Tibial artery (tissue), 4 donors: ENCODE data around the gene SORCS1.

ENCODE experiments used
- DNase-seq, 2 donors: peaks; one replicate each; pipeline ENCODE4 v3.0.0-alpha.2; 2019
- H3K27ac ChIP-seq, 2 donors: fragments of 200-600 bp; sonication (generic) in 1 of 2; 1 replicate in 1 of 2; 2 replicates in 1 of 2; pipeline ENCODE4 v1.5.1; 2018 to 2019; ENCODE audit warnings: mild to moderate bottlenecking in 1 of 2
- H3K27me3 ChIP-seq, 2 donors: fragments of 200-600 bp; sonication (generic) in 1 of 2; one replicate each; pipeline versions ENCODE4 v1.5.1 to v1.6.0; 2016 to 2019
- H3K36me3 ChIP-seq, 3 donors: fragments of 200-600 bp; sonication (generic) in 2 of 3; one replicate each; pipeline ENCODE4 v1.5.1; 2016 to 2019; ENCODE audit warnings: mild to moderate bottlenecking in 2 of 3
- H3K4me1 ChIP-seq, 4 donors: fragments of 200-600 bp; sonication (generic) in 2 of 4; 1 replicate in 3 of 4; 2 replicates in 1 of 4; pipeline ENCODE4 v1.5.1; 2016 to 2019
- H3K4me3 ChIP-seq, 2 donors: fragments of 200-600 bp; sonication (generic) in 1 of 2; 1 replicate in 1 of 2; 2 replicates in 1 of 2; pipeline ENCODE4 v1.5.1; 2018 to 2019; ENCODE audit warnings: mild to moderate bottlenecking in 2 of 2
- H3K9me3 ChIP-seq, 3 donors: fragments of 200-600 bp; sonication (generic) in 1 of 3; one replicate each; pipeline ENCODE4 v1.5.1; 2016 to 2019
- intact Hi-C: fragments of 100-400 bp; cut with DNase I; formaldehyde crosslinking; loops from one replicate; pipeline ENCODE4 v1.15.0; 2023; ENCODE audit warnings: low total_unique reads
- TF ChIP-seq, protein P1 (sequence below), 2 experiments: fragments of 200-600 bp in 1 of 2; fragments of 450-650 bp in 1 of 2; IDR thresholded peaks; one replicate each; pipeline ENCODE4 v1.5.1; 2017 to 2019; ENCODE audit warnings: antibody characterized with exemption in 2 of 2, mild to moderate bottlenecking in 1 of 2, moderate library complexity in 1 of 2

The SORCS1 gene

DNA sequence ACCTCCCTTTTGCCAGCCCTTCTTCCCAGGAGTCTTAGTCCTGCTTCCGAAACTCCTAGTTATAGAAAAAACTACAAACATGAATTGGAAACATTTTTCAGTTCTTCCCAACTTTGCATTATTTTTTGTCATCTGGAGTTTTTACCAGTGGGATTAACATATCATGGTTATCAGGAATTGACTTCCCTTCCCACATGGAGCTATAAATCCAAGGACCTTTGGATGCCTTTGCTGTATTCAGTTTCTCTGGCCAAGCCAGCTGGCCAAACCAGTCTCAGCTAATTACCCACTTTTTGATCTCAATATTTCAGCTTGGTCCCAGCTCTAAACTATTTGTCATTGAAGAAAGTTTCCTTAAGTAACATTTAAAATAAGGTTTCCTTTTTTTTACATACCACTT lies 570.6 kb downstream of the SORCS1 start:
- H3K9me3 ChIP-seq: no peaks in the 10 kb centered on the region
- H3K27me3 ChIP-seq: no peaks in the 10 kb centered on the region
- TF ChIP-seq, protein P1, sequence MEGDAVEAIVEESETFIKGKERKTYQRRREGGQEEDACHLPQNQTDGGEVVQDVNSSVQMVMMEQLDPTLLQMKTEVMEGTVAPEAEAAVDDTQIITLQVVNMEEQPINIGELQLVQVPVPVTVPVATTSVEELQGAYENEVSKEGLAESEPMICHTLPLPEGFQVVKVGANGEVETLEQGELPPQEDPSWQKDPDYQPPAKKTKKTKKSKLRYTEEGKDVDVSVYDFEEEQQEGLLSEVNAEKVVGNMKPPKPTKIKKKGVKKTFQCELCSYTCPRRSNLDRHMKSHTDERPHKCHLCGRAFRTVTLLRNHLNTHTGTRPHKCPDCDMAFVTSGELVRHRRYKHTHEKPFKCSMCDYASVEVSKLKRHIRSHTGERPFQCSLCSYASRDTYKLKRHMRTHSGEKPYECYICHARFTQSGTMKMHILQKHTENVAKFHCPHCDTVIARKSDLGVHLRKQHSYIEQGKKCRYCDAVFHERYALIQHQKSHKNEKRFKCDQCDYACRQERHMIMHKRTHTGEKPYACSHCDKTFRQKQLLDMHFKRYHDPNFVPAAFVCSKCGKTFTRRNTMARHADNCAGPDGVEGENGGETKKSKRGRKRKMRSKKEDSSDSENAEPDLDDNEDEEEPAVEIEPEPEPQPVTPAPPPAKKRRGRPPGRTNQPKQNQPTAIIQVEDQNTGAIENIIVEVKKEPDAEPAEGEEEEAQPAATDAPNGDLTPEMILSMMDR (IDR thresholded peaks at IDR 0.05): no peak
- no peak overlapping the region for H3K27ac ChIP-seq
- H3K36me3 ChIP-seq: no peaks in the 10 kb centered on the region
- intact Hi-C loops: no loop called here
- H3K4me1 ChIP-seq: no peaks in the 10 kb centered on the region
- DNase-seq: no peak
- no peak overlapping the region for H3K4me3 ChIP-seq

DNA sequence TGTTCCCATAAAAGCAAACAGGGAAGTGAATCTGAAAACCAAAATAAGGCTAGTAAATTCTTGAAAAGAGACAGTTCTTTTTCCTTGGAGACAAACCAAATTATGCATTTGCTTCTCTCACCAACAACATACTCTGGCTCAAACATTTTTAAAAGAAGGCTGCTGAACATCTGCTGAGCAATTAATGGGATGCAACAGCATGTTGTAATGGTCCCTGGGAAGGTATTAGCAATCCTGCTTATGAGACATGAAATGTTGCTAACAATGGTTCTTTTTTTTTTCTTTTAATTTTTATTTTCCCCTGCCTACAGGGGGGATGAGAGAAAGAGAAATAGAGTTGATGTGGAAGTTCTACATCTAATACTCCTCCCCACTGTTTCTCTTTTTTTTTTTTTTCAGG lies 572.1 kb downstream of the SORCS1 start:
- H3K27me3 ChIP-seq: no peaks in the 10 kb centered on the region
- no peaks in the 10 kb centered on the region for H3K4me1 ChIP-seq
- H3K4me3 ChIP-seq: no peak overlapping the region
- DNase-seq: no peak
- H3K9me3 ChIP-seq: no peaks in the 10 kb centered on the region
- no peaks in the 10 kb centered on the region for H3K36me3 ChIP-seq
- intact Hi-C loops: no loop called here
- TF ChIP-seq, protein P1 (IDR thresholded peaks at IDR 0.05): no peak
- H3K27ac ChIP-seq: no peak overlapping the region

DNA sequence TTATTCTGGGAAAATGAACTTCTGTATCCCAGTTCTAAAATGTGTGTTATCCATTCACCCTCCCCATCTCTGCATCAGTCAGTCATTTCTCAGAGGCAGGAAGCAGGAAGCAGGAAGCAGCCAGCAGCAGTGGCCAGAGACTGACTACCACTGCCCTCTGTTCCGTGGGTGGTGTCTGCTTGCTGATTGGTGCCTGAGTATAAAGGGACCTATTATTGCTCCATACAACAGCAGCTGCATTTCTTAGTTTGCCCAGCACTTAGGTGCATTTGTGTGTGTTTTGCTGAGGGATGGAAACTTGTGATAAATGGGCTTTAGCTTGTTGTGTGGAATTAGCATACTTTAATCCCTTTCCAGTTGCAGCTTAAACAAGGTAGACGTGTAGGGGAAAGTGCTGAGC lies 582.2 kb downstream of the SORCS1 start:
- Histone ChIP-seq H3K27me3 (no peaks in the 10 kb centered on the region), H3K36me3 (no peaks in the 10 kb centered on the region), H3K27ac (no peak overlapping the region), H3K9me3 (no peaks in the 10 kb centered on the region), H3K4me3 (no peak overlapping the region), H3K4me1 (no peaks in the 10 kb centered on the region)
- intact Hi-C loops: no loop called here
- TF ChIP-seq, protein P1 (IDR thresholded peaks at IDR 0.05): no peak
- DNase-seq: no peak

DNA sequence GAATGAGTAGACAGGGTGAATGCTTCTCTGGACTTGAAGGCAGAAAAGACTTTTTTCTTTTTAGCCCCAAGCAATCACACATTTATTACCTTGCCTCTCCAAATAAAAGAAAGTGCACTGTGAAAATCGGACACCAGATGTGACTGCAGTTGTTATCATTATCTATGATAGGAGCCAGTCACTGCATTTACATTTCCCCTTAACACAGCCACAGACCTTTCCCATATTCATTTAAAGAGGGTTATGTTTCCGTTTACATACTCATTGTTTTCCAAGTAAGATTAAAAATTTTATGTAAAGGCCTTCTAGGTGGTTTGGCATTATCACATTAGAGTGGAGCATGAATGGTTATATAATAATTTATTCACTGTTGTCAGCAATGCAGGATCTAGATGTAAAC lies 586.8 kb downstream of the SORCS1 start:
- H3K9me3 ChIP-seq: no peaks in the 10 kb centered on the region
- no peak overlapping the region for H3K4me3 ChIP-seq
- TF ChIP-seq, protein P1 (IDR thresholded peaks at IDR 0.05): no peak
- no peaks in the 10 kb centered on the region for H3K4me1 ChIP-seq
- H3K27me3 ChIP-seq: no peaks in the 10 kb centered on the region
- intact Hi-C loops: no loop called here
- no peak for DNase-seq
- no peaks in the 10 kb centered on the region for H3K36me3 ChIP-seq
- no peak overlapping the region for H3K27ac ChIP-seq

DNA sequence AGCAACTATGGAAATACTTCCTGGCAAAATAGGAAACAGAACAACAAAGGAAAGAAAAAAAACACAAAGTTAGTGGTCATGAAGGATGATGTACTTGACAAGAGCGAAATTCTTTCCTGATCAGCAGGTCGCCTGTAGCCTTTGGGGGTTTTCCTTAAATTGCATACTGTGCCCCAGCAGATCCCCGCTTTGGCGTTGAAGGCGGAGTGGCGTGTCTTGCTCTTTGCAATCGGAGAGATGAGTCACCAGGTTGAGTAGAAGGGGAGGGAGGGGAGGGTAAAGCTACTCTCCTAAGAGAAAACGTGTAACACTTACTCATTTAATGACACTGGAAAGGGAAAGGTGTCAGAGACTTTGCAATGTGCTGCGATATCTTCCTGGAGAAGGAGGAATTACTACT lies 587.2 kb downstream of the SORCS1 start:
- peaks cover 0 to 3% of the 10 kb centered on the region in 2 donors for H3K27me3 ChIP-seq
- H3K36me3 ChIP-seq: no peaks in the 10 kb centered on the region
- no peak for DNase-seq
- TF ChIP-seq, protein P1 (IDR thresholded peaks at IDR 0.05): no peak
- H3K9me3 ChIP-seq: no peaks in the 10 kb centered on the region
- H3K27ac ChIP-seq: no peak overlapping the region
- no peaks in the 10 kb centered on the region for H3K4me1 ChIP-seq
- H3K4me3 ChIP-seq: no peak overlapping the region
- intact Hi-C loops: no loop called here

DNA sequence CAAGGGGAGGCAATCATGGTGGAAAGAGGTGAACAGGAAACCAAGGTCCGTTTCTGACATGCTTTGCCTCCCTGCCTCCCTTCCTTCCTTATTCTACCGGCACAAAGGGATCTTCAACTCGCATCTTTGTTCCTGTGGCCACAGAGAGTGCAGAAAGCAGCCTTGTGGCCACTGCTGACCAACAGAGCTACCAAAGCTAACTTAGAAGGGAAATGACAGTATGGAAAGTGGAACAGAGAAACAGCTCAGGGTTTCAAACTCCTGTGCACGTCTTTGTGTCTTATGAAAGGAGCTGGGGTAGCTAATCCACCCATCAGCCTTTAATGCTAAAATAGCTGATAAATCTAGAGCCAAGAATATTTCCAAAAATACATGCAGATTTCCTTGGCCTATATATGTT lies 588.0 kb downstream of the SORCS1 start:
- Histone ChIP-seq H3K27me3 (peaks cover 0 to 5% of the 10 kb centered on the region in 2 donors), H3K36me3 (no peaks in the 10 kb centered on the region), H3K27ac (no peak overlapping the region), H3K4me1 (no peaks in the 10 kb centered on the region), H3K4me3 (no peak overlapping the region), H3K9me3 (no peaks in the 10 kb centered on the region)
- TF ChIP-seq, protein P1 (IDR thresholded peaks at IDR 0.05): no peak
- no peak for DNase-seq
- intact Hi-C loops: no loop called here
